H1 (cell line): ENCODE data around the gene CACNA1B. TPM values are rescaled to one million over a fixed set of nuclear protein-coding genes. Genes with fewer than 3 reads are reported as not detected.

Experiments
- CTCF ChIA-PET: fragments of 300-600 bp; sonication (Branson Sonifier 250); formaldehyde crosslinking; loops from one replicate; lab custom pipeline; 2021; ENCODE audit not compliant: partially characterized antibody; lab: Charles Lee
- POLR2A ChIA-PET: fragments of 300-600 bp; sonication (Branson Sonifier 250); formaldehyde crosslinking; loops from one replicate; lab custom pipeline; 2021; ENCODE audit warnings: inconsistent platforms; ENCODE audit not compliant: partially characterized antibody; lab: Charles Lee
- DNase-seq, 2 experiments: peaks; one replicate each; pipeline versions ENCODE4 v3.0.0 to v3.0.0-alpha.2; 2010 to 2022; ENCODE audit warnings: low spot score in 2 of 2, low read depth in 1 of 2, mixed read lengths in 1 of 2
- FAIRE-seq: peaks from 2 replicates; lab custom pipeline; 2011; peaks lifted over from hg19 to GRCh38; lab: Jason Lieb, UNC
- H2AFZ ChIP-seq: 2 replicates; pipeline ENCODE4 v1.8.1; 2012; ENCODE audit warnings: low read length, inconsistent platforms
- H2AK5ac ChIP-seq: 2 replicates; pipeline ENCODE4 v1.6.1; 2013; ENCODE audit warnings: low read depth, low read length
- H2BK120ac ChIP-seq: replicated peaks from 2 replicates; pipeline ENCODE3; 2013; ENCODE audit warnings: low read depth, low read length, inconsistent platforms
- H2BK12ac ChIP-seq: 2 replicates; pipeline ENCODE4 v1.6.1; 2013; ENCODE audit warnings: low read depth, low read length
- H2BK15ac ChIP-seq: 2 replicates; pipeline ENCODE4 v1.6.1; 2013; ENCODE audit warnings: low read length
- H2BK20ac ChIP-seq: 2 replicates; pipeline ENCODE4 v1.6.1; 2013; ENCODE audit warnings: low read length
- H2BK5ac ChIP-seq: 2 replicates; pipeline ENCODE4 v1.6.1; 2013; ENCODE audit warnings: low read depth, low read length
- H3K14ac ChIP-seq: 2 replicates; pipeline ENCODE4 v1.6.1; 2013; ENCODE audit warnings: inconsistent platforms; ENCODE audit not compliant: insufficient read length
- H3K18ac ChIP-seq: 2 replicates; pipeline ENCODE4 v1.6.1; 2013; ENCODE audit warnings: low read length; ENCODE audit errors: extremely low read depth
- H3K23ac ChIP-seq: 2 replicates; pipeline ENCODE4 v1.6.1; 2013; ENCODE audit warnings: inconsistent platforms; ENCODE audit not compliant: insufficient read length
- H3K23me2 ChIP-seq: 2 replicates; pipeline ENCODE4 v1.6.1; 2013; ENCODE audit warnings: low read depth, low read length
- H3K27ac ChIP-seq: 2 replicates; pipeline ENCODE4 v1.6.1; 2011; ENCODE audit warnings: low read depth, low read length, inconsistent platforms
- H3K27me3 ChIP-seq, 4 experiments: replicated peaks in 1 of 4; 1 replicate in 1 of 4; 2 replicates in 3 of 4; pipeline versions ENCODE4 v1.6.1 to v1.8.1; 2011 to 2013; ENCODE audit warnings: low read length in 3 of 4, mild to moderate bottlenecking in 3 of 4, inconsistent platforms in 2 of 4, mixed read lengths in 2 of 4, moderate library complexity in 1 of 4; ENCODE audit not compliant: control insufficient read depth in 3 of 4, insufficient read depth in 3 of 4; ENCODE audit errors: extremely low read depth in 1 of 4
- H3K36me3 ChIP-seq, 4 experiments: 2 replicates each; pipeline versions ENCODE4 v1.6.1 to v1.8.1; 2011 to 2013; ENCODE audit warnings: mild to moderate bottlenecking in 4 of 4, low read length in 3 of 4, moderate library complexity in 2 of 4, control low read depth in 1 of 4, inconsistent platforms in 1 of 4; ENCODE audit not compliant: insufficient read depth in 4 of 4, control insufficient read depth in 2 of 4
- H3K4ac ChIP-seq: replicated peaks from 2 replicates; pipeline ENCODE3; 2013; ENCODE audit warnings: low read length, low read depth, mixed read lengths, inconsistent platforms; ENCODE audit not compliant: insufficient read length
- H3K4me1 ChIP-seq, 4 experiments: replicated peaks in 1 of 4; 1 replicate in 1 of 4; 2 replicates in 3 of 4; pipeline versions ENCODE4 v1.6.1 to v1.8.1; 2011 to 2013; ENCODE audit warnings: low read length in 3 of 4, inconsistent platforms in 2 of 4, mixed read lengths in 1 of 4; ENCODE audit not compliant: insufficient read depth in 4 of 4, control insufficient read depth in 3 of 4
- H3K4me2 ChIP-seq, 2 experiments: 2 replicates each; pipeline versions ENCODE4 v1.6.1 to v1.8.1; 2011 to 2013; ENCODE audit warnings: low read depth in 2 of 2, low read length in 2 of 2, control low read depth in 1 of 2, inconsistent platforms in 1 of 2, mild to moderate bottlenecking in 1 of 2; ENCODE audit not compliant: insufficient read depth in 1 of 2
- H3K4me3 ChIP-seq, 4 experiments: fragments of 200-600, 300-600 bp in 1 of 4; sonication (generic), shearing (Covaris generic), sonication (Bioruptor Twin) in 1 of 4; 2 replicates each; pipeline versions ENCODE4 v1.5.1 to v1.8.1; 2011 to 2016; ENCODE audit warnings: low read length in 4 of 4, low read depth in 3 of 4, control low read depth in 2 of 4, inconsistent platforms in 2 of 4, mild to moderate bottlenecking in 2 of 4, mixed read lengths in 1 of 4, moderate library complexity in 1 of 4; ENCODE audit not compliant: insufficient read depth in 2 of 4; ENCODE audit errors: extremely low read depth in 1 of 4
- H3K56ac ChIP-seq: replicated peaks from 2 replicates; pipeline ENCODE3; 2013; ENCODE audit warnings: low read depth, mild to moderate bottlenecking, mixed read lengths, low read length, inconsistent platforms; ENCODE audit not compliant: insufficient read length
- H3K79me1 ChIP-seq: 2 replicates; pipeline ENCODE4 v1.6.1; 2013; ENCODE audit warnings: low read depth, low read length, control low read depth
- H3K79me2 ChIP-seq, 2 experiments: 2 replicates each; pipeline versions ENCODE4 v1.6.1 to v1.8.1; 2012 to 2013; ENCODE audit warnings: low read length in 2 of 2, mild to moderate bottlenecking in 2 of 2, inconsistent platforms in 1 of 2; ENCODE audit not compliant: insufficient read depth in 2 of 2, control insufficient read depth in 1 of 2
- H3K9ac ChIP-seq, 4 experiments: replicated peaks in 1 of 4; 1 replicate in 1 of 4; 2 replicates in 3 of 4; pipeline versions ENCODE4 v1.6.1 to v1.8.1; 2011 to 2013; ENCODE audit warnings: low read depth in 3 of 4, low read length in 3 of 4, control low read depth in 2 of 4, mild to moderate bottlenecking in 2 of 4, moderate library complexity in 2 of 4, inconsistent platforms in 1 of 4; ENCODE audit errors: extremely low read depth in 1 of 4
- H3K9me3 ChIP-seq, 2 experiments: 2 replicates each; pipeline versions ENCODE4 v1.6.1 to v1.8.1; 2012 to 2013; ENCODE audit warnings: mild to moderate bottlenecking in 2 of 2, moderate library complexity in 2 of 2, control low read depth in 1 of 2, inconsistent platforms in 1 of 2, low read depth in 1 of 2, low read length in 1 of 2, mixed read lengths in 1 of 2; ENCODE audit not compliant: insufficient read depth in 2 of 2
- H4K20me1 ChIP-seq, 2 experiments: replicated peaks in 1 of 2; 2 replicates each; pipeline versions ENCODE3 to v1.8.1; 2011 to 2013; ENCODE audit warnings: inconsistent platforms in 2 of 2, low read length in 2 of 2, mild to moderate bottlenecking in 1 of 2; ENCODE audit not compliant: insufficient read depth in 2 of 2, control insufficient read depth in 1 of 2
- H4K5ac ChIP-seq: 2 replicates; pipeline ENCODE4 v1.6.1; 2013; ENCODE audit warnings: low read length, low read depth, mixed read lengths, inconsistent platforms; ENCODE audit not compliant: insufficient read length
- H4K8ac ChIP-seq: 2 replicates; pipeline ENCODE4 v1.8.0; 2013; ENCODE audit warnings: mild to moderate bottlenecking, moderate library complexity, low read length, inconsistent platforms; ENCODE audit not compliant: insufficient read depth; ENCODE audit errors: extremely low read depth
- H4K91ac ChIP-seq: replicated peaks from 2 replicates; pipeline ENCODE3; 2013; ENCODE audit warnings: low read length, mixed read lengths, inconsistent platforms; ENCODE audit not compliant: insufficient read length
- ASH2L ChIP-seq: fragments of 200-600, 300-600 bp; sonication (generic); IDR thresholded peaks from one replicate; pipeline ENCODE4 v1.7.1; 2017; ENCODE audit warnings: low read length
- ATF3 ChIP-seq: IDR thresholded peaks from 2 replicates; pipeline ENCODE4 v1.6.1; 2011; ENCODE audit warnings: low read depth, mild to moderate bottlenecking, low read length; ENCODE audit not compliant: insufficient read depth
- BCL11A ChIP-seq, 2 experiments: IDR thresholded peaks; one replicate each; pipeline ENCODE4 v1.6.1; 2011; ENCODE audit warnings: low read depth in 2 of 2, low read length in 2 of 2, mild to moderate bottlenecking in 2 of 2
- CHD2 ChIP-seq: IDR thresholded peaks from 2 replicates; pipeline ENCODE4 v1.6.1; 2012; ENCODE audit warnings: low read length, improper control_type of control experiment
- CREB1 ChIP-seq: IDR thresholded peaks from 2 replicates; pipeline ENCODE4 v1.6.1; 2012; ENCODE audit warnings: inconsistent platforms
- CTBP2 ChIP-seq: IDR thresholded peaks from 2 replicates; pipeline ENCODE4 v1.7.0; 2011; ENCODE audit warnings: borderline replicate concordance, mild to moderate bottlenecking, moderate library complexity, mixed read lengths, low read length; ENCODE audit not compliant: insufficient read depth, insufficient read length
- GABPA ChIP-seq: IDR thresholded peaks from 2 replicates; pipeline ENCODE4 v1.6.1; 2011; ENCODE audit warnings: mild to moderate bottlenecking, low read length, moderate library complexity, borderline replicate concordance; ENCODE audit not compliant: insufficient read depth
- KDM5A ChIP-seq: fragments of 200-600 bp; IDR thresholded peaks from 2 replicates; pipeline ENCODE4 v1.7.1; 2012; ENCODE audit warnings: mild to moderate bottlenecking, low read length, inconsistent platforms, mixed read lengths
- POLR2AphosphoS5 ChIP-seq: IDR thresholded peaks from 2 replicates; pipeline ENCODE4 v1.6.1; 2011; ENCODE audit warnings: low read depth, low read length
- RNF2 ChIP-seq: fragments of 200-900, 300-1000 bp; sonication (generic); IDR thresholded peaks from 2 replicates; pipeline ENCODE4 v1.7.1; 2016; ENCODE audit warnings: borderline replicate concordance, low read depth, mild to moderate bottlenecking, antibody characterized with exemption, low read length; ENCODE audit not compliant: poor library complexity, severe bottlenecking; ENCODE audit errors: missing control alignments
- SIN3A ChIP-seq, 2 experiments: IDR thresholded peaks in 1 of 2; conservative IDR thresholded peaks in 1 of 2; 2 replicates each; pipeline ENCODE4 v1.6.1; 2011 to 2012; ENCODE audit warnings: low read length in 2 of 2, improper control_type of control experiment in 1 of 2, low read depth in 1 of 2, mild to moderate bottlenecking in 1 of 2
- WGBS, 2 experiments: shearing (Covaris generic) in 1 of 2; methylation state at CpG; one replicate each; pipeline versions ENCODE4 v1.1.6 to v1.1.7; 2013 to 2015; ENCODE audit warnings: low lambda C conversion rate in 2 of 2, mixed read lengths in 2 of 2, inconsistent platforms in 1 of 2, low coverage in 1 of 2, missing lambda C conversion rate in 1 of 2; ENCODE audit not compliant: insufficient replicate concordance in 2 of 2, insufficient coverage in 1 of 2, insufficient read length in 1 of 2; ENCODE audit errors: extremely low coverage in 1 of 2, missing lambda C conversion rate in 1 of 2; 5-methylcytosine and 5-hydroxymethylcytosine counted together
- polyA plus RNA-seq, 7 experiments: library from polyadenylated mRNA; depleted of rRNA in 3 of 7; stranded (reverse) in 5 of 7; unstranded in 2 of 7; fragments of >200 nt in 5 of 7; fragments of 200-250 nt in 2 of 7; gene quantifications; 1 replicate in 5 of 7; 2 replicates in 1 of 7; 4 replicates in 1 of 7; pipeline versions ENCODE4 v1.2.1 to v1.2.3, GENCODE V29; 2011 to 2013; ENCODE audit warnings: missing spikeins in 2 of 7, mixed read lengths in 2 of 7
- total RNA-seq: library from RNA; stranded (reverse); fragmentation: NEBNext Ultra II Directional; extraction: Animal tissue kit (Norgen Biotek cat#: 25700); gene quantifications from 2 replicates; pipeline ENCODE4 v1.2.1, GENCODE V29; 2021

CACNA1B gene
- total and polyA plus RNA-seq, 2 of the 8 experiments (the other 6 are each of a cell fraction or from before 2014, with no cell fraction given), result 1.5 to 5.7 TPM

- H3K27me3 ChIP-seq, result no peaks in the 10 kb centered on the region
- H2BK12ac ChIP-seq, result no peak overlapping the region
- no peaks in the 10 kb centered on the region for H3K36me3 ChIP-seq
- no peak overlapping the region for H2BK15ac ChIP-seq
- no peak overlapping the region for H3K4ac ChIP-seq
- no peak overlapping the region for H2BK5ac ChIP-seq
- H3K4me1 ChIP-seq, result no peaks in the 10 kb centered on the region
- no peaks in the 10 kb centered on the region for H3K79me2 ChIP-seq
- FAIRE-seq, result no peak
- H3K79me1 ChIP-seq, result no peaks in the 10 kb centered on the region
- no peak for DNase-seq
- H2AFZ ChIP-seq, result no peak overlapping the region
- no peak overlapping the region for H3K27ac ChIP-seq
- no peak overlapping the region for H4K8ac ChIP-seq
- H4K20me1 ChIP-seq, result no peaks in the 10 kb centered on the region
- POLR2A ChIA-PET, result no interaction called here
- H3K56ac ChIP-seq, result no peak overlapping the region
- no peak overlapping the region for H3K4me3 ChIP-seq
- no peak overlapping the region for H3K14ac ChIP-seq
- no peak overlapping the region for H3K23ac ChIP-seq
- WGBS, 2 experiments, result 89% methylated on average over 33 of the region's 36 CpGs; no CpG with 5 or more reads in 1 of the 2 experiments
- no peak overlapping the region for H4K91ac ChIP-seq
- no peak overlapping the region for H2BK20ac ChIP-seq
- no peaks in the 10 kb centered on the region for H3K23me2 ChIP-seq
- no peak overlapping the region for H2BK120ac ChIP-seq
- H2AK5ac ChIP-seq, result no peak overlapping the region
- H3K4me2 ChIP-seq, result no peak overlapping the region
- peaks cover 64 to 81% of the 10 kb centered on the region in 2 experiments for H3K9me3 ChIP-seq
- CTCF ChIA-PET, result no interaction called here
- no peak overlapping the region for H3K18ac ChIP-seq
- H3K9ac ChIP-seq, result no peak overlapping the region
- no peak overlapping the region for H4K5ac ChIP-seq
- TF ChIP-seq CTBP2 (no peak), BCL11A (IDR thresholded peaks at IDR 0.05; ENCODE audit: low read depth in 2 of 2, low read length in 2 of 2) (no peak), CHD2 (no peak), SIN3A (conservative IDR thresholded peaks at IDR 0.05 in 1 of 2, IDR thresholded peaks at IDR 0.05 in 1 of 2; ENCODE audit: low read depth in 1 of 2, low read length in 2 of 2) (no peak), RNF2 (no peak), ATF3 (no peak), ASH2L (no peak), CREB1 (no peak), KDM5A (no peak), POLR2AphosphoS5 (no peak), GABPA (no peak)
Observed at GRCh38 chr9:138112791-138113600, 235.4 kb downstream of the CACNA1B start.
